Measurements from ENCODE around the gene FMN1.

The FMN1 gene

DNA sequence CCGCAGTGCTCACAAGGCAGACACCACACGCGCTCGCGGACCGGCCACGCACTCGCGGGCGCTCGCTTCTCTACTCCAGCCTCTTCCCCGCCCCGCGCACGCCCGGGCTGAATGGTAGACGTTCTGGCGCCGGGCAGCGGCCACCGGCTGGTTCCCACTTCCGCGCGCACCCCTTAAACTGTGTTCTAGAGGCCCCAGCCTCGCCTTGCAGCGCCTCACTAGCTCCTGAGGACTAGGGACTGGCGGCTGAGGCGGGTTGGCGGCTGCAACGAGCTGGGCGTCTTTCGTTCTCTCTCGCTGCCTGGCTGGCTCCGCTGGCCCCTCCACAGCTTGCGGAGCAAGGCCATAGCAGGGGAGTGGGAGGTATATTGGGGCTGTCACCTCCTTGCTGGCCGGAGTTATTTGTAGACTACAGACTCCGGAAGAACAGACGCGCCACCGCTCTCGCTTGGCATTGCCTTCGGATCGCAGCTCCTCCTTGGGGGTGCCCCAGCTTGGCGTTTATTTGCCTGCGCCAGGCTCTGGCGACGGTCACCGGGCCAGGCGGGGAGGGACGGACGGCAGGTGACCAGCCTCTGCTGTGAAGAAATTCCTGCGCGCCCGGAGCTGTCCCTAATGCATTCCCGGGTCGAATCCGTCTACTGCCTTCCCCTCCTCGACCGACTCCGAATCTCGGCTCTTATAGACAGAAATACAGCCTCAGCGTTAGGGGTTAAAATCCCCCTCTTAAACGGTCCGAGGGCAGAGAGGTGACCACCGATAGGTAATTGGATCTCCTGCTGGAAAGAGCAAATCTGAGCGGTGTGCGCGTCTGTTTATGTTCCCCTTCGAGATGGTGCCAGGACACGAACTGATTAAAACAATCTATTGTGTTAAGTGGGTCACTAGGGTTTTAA, 475.4 kb downstream of the FMN1 start:
- no peak for DNase-seq (ENCODE audit: low spot score)

DNA sequence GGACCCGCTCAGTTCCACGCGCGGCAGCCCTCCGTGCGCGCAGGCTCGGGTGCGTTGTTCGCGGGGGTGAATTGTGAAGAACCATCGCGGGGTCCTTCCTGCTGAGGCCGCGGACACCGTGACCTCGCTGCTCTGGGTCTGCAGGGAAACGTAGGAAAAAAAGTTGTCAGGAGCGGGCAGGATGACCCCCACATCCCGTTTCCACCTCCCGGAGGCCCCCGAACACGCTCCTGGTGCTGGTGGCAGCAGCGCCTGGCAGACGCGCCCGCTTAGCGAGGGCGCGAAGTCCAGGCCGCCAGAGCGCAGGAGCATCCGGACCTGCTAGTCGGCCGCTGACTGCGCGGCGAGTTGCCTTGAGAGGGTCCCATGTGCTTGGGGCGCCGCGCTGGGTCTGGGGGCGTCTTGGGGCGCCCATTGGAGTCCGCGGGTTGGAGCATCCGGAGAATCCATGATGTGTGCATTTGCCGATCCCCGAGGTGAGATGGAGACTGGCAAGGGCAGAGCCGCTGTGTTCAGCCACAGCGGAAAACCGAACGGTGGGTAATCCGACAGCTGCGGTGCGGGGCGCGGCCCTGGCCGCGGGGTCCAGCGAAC, 476.2 kb downstream of the FMN1 start:
- no peak for DNase-seq (ENCODE audit: low spot score)

DNA sequence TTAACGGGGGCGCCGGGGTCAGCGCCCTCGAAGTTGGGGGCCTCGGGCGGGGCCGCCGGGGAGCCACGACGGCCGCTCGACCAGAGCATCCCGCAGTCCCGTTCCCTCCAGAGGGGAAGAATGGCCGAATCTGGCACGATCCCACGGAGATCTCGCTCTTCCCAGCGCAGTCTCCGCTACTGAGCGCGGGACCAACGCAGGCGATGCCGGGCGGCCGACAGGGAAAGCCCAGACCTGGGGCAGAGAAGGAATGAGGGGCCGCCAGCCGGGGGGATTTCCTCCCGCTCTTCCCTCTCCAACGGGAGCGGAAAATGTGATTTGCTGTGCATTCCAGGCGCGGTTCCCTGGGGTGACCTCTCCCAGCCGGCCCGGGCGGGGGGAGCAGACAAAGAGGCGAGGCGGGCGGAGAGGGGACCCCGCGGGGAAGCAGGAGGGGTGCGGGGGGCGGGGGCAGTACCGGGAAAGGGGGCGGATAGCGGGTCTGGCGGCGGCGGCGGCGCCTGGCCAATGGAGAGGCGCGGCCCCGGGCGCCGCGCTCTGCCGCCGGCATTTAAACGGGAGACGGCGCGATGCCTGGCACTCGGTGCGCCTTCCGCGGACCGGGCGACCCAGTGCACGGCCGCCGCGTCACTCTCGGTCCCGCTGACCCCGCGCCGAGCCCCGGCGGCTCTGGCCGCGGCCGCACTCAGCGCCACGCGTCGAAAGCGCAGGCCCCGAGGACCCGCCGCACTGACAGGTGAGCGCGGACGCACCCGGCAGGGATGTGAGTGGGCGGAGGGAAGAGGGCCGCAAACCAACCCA, 476.9 kb downstream of the FMN1 start, which contains the start of gene GREM1:
GREM1 (plus strand) TSS at position 579 of the 801 bp plus-strand sequence. CDS start 12,687 bp downstream, outside the sequence.
- peak; percentile 87 for DNase-seq (ENCODE audit: low spot score)

DNA sequence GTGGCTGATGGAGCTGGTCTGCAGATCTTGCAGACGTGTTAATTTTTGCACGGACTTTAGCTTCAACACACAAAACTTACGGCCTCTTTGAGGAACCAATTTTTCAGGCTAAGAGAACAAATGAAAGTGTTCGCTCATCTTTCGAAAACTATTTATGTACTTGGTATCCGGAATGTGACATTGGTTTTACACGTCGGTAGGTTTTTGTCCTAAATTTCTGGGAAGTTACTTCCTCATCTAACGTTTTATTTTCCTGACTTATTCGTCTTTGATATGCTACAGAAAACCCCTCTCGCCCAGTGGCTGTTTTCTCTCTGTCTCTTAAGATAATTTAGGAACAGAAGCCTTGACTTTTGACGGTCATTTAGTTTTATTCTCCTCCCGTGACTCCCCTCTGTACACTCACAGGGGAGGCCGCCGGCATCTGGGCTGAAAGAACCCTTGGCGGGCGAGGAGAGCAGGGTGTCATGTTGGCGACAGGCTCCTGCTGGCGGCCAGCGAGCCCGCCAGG, 477.5 kb downstream of the FMN1 start:
- DNase-seq (ENCODE audit: low spot score), result no peak

DNA sequence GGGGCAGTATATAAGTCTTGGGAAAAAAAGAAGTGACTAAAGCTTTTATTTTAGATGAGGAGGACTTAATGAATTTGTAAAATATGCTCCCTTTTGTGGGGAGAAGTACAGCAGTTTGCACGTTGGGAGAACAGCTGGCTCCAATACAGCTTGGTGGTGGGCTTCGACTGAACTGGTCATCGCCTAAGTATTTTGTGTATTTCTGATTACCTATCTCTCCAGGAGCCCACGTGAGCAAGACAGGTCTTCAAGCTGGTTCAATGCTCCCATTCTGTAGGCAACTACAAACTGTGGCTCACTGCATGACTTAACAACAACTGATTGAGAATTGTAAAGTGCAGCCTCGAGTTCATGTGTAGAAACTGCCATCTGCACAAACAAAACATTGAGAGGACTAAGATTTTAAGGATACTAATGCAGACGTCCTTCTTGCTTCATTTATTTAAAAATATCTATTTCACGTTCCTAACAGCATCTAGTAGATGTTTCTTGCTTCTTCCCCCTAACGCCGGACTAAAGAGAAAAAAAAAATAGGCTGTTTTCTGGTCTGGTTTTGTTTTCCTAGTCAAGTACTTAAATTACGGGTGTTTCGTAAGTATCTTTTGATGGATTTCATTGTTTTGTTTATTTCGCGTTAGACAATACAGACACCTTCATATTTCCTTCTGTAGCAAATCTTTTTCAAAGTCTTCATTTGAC, 478.1 kb downstream of the FMN1 start:
- DNase-seq (ENCODE audit: low spot score), result no peak

Measured in hepatic stellate cell (primary cell).